T-cell (primary cell): ENCODE measurements around the gene SEL1L3. TPM values are rescaled to one million over a fixed set of nuclear protein-coding genes. Genes with fewer than 3 reads are reported as not detected.

Source experiments
- ATAC-seq, 4 experiments: fragments of 200-7000 bp in 3 of 4; fragments of 150-1000 bp in 1 of 4; cut with Tn5 transposase; replicated peaks in 1 of 4; 1 replicate in 3 of 4; 2 replicates in 1 of 4; pipeline ENCODE4 v1.10.0; 2021; ENCODE audit warnings: moderate library complexity in 3 of 4, mild to moderate bottlenecking in 2 of 4, moderate number of reproducible peaks in 1 of 4
- CTCF ChIA-PET, 2 donors: fragments of 300-600 bp; sonication (Branson Sonifier 250); formaldehyde crosslinking; loops; one replicate each; lab custom pipeline; 2022; ENCODE audit warnings: antibody characterized with exemption in 2 of 2; lab: Charles Lee
- POLR2A ChIA-PET, 2 donors: fragments of 300-600 bp; sonication (Branson Sonifier 250); formaldehyde crosslinking; loops; one replicate each; lab custom pipeline; 2022; ENCODE audit warnings: antibody characterized with exemption in 2 of 2; lab: Charles Lee
- DNase-seq, 35 experiments: peaks; one replicate each; pipeline versions ENCODE4 v3.0.0 to v3.0.0-alpha.2; 2013 to 2023
- H3K27ac ChIP-seq: one replicate; pipeline ENCODE4 v1.5.1; 2013; ENCODE audit warnings: low read length
- H3K27me3 ChIP-seq, 2 experiments: replicated peaks in 1 of 2; 1 replicate in 1 of 2; 2 replicates in 1 of 2; pipeline versions ENCODE4 v1.6.1 to v1.7.0; 2013; ENCODE audit warnings: low read length in 1 of 2, mixed read lengths in 1 of 2; ENCODE audit not compliant: control insufficient read depth in 2 of 2, insufficient read depth in 2 of 2; ENCODE audit errors: extremely low read depth in 1 of 2
- H3K36me3 ChIP-seq, 2 donors: 1 replicate in 1 of 2; 2 replicates in 1 of 2; pipeline versions ENCODE4 v1.6.1 to v1.7.0; 2013; ENCODE audit warnings: low read length in 1 of 2; ENCODE audit not compliant: control insufficient read depth in 2 of 2, insufficient read depth in 1 of 2; ENCODE audit errors: extremely low read depth in 1 of 2
- H3K4me1 ChIP-seq, 2 experiments: 1 replicate in 1 of 2; 2 replicates in 1 of 2; pipeline versions ENCODE4 v1.6.1 to v1.7.0; 2013; ENCODE audit warnings: low read length in 2 of 2, mixed read lengths in 1 of 2; ENCODE audit not compliant: insufficient read depth in 2 of 2, control insufficient read depth in 1 of 2; ENCODE audit errors: extremely low read depth in 1 of 2
- H3K4me3 ChIP-seq, 2 donors: 1 replicate in 1 of 2; 2 replicates in 1 of 2; pipeline versions ENCODE4 v1.5.1 to v1.7.0; 2013; ENCODE audit warnings: mild to moderate bottlenecking in 2 of 2, low read length in 1 of 2, moderate library complexity in 1 of 2; ENCODE audit not compliant: control insufficient read depth in 1 of 2; ENCODE audit errors: extremely low read depth in 1 of 2
- H3K9me3 ChIP-seq: 2 replicates; pipeline ENCODE4 v1.7.0; 2013
- H3K27ac Mint-ChIP-seq, 2 donors: one replicate each; pipeline ENCODE4 v1.8.0; 2020 to 2021; ENCODE audit warnings: mild to moderate bottlenecking in 2 of 2, mixed read lengths in 2 of 2
- H3K27me3 Mint-ChIP-seq, 2 donors: one replicate each; pipeline ENCODE4 v1.8.0; 2021 to 2022; ENCODE audit warnings: mixed read lengths in 2 of 2
- H3K36me3 Mint-ChIP-seq: one replicate; pipeline ENCODE4 v1.8.0; 2021; ENCODE audit warnings: mixed read lengths
- H3K4me1 Mint-ChIP-seq, 3 donors: one replicate each; pipeline ENCODE4 v1.8.0; 2020 to 2022; ENCODE audit warnings: mixed read lengths in 3 of 3, mild to moderate bottlenecking in 1 of 3
- H3K4me3 Mint-ChIP-seq, 3 donors: one replicate each; pipeline ENCODE4 v1.8.0; 2020 to 2022; ENCODE audit warnings: mild to moderate bottlenecking in 3 of 3, mixed read lengths in 3 of 3, moderate library complexity in 3 of 3
- H3K9me3 Mint-ChIP-seq, 3 donors: one replicate each; pipeline ENCODE4 v1.8.0; 2020 to 2022; ENCODE audit warnings: mixed read lengths in 3 of 3
- WGBS: methylation state at CpG from one replicate; pipeline ENCODE4 v1.1.5; 2013; ENCODE audit warnings: missing lambda C conversion rate; ENCODE audit not compliant: insufficient coverage; 5-methylcytosine and 5-hydroxymethylcytosine counted together
- total RNA-seq, 35 experiments: library from RNA in 6 of 35; stranded (reverse) in 6 of 35; fragments of 120-200 nt in 1 of 35; gene quantifications; one replicate each; pipeline versions ENCODE4 v1.2.1 to v1.2.4 and lab custom pipeline; 2013 to 2026

SEL1L3 gene
- total RNA-seq, 5 donors from 2014 or later (not counting 1 experiment from before 2014, with no cell fraction given) = 43.6 to 69.9 (median 50.1) TPM

DNA sequence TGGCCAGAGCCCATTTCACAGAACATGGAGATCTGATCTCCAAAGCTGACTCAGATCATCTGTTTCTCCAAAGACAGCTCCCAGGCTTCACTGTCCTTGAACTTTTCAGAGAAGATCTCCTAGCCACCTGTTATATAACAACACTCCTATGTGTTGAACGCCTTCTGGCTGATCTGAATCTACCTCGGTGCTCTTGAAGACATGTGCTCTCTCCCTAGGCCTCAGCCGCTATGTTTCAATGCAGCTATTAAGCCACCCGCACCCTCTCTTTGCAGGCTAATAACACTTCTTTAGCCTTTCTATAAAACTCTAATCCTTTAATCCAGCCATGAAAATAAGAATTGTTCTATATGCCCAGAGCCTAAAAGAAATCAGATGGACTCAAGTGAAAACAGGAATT lies 34.9 kb downstream of the SEL1L3 start:
- Histone ChIP-seq H3K27ac (no peak overlapping the region), H3K4me1 (no peaks in the 10 kb centered on the region), H3K9me3 (no peaks in the 10 kb centered on the region), H3K36me3 (peaks cover 0 to 23% of the 10 kb centered on the region in 2 donors), H3K27me3 (no peaks in the 10 kb centered on the region), H3K4me3 (no peak overlapping the region)
- no peaks in the 10 kb centered on the region for H3K9me3 Mint-ChIP-seq
- DNase-seq (no peak), ATAC-seq (no peak)
- H3K27ac Mint-ChIP-seq = no peak overlapping the region
- no peak overlapping the region for H3K4me3 Mint-ChIP-seq
- H3K36me3 Mint-ChIP-seq = peaks cover 52% of the 10 kb centered on the region
- H3K4me1 Mint-ChIP-seq = peaks cover 0 to 6% (median 1%) of the 10 kb centered on the region in 3 donors
- POLR2A ChIA-PET = no interaction called here
- 95% methylated on average over 4 of the region's 4 CpGs for WGBS
- H3K27me3 Mint-ChIP-seq = no peaks in the 10 kb centered on the region
- CTCF ChIA-PET = interaction anchor here in 1 of 2 donors (0.6 kb wide), 1 partner anchor 509 kb away, joined by 6 read pairs; no protein-coding TSS in a partner anchor

DNA sequence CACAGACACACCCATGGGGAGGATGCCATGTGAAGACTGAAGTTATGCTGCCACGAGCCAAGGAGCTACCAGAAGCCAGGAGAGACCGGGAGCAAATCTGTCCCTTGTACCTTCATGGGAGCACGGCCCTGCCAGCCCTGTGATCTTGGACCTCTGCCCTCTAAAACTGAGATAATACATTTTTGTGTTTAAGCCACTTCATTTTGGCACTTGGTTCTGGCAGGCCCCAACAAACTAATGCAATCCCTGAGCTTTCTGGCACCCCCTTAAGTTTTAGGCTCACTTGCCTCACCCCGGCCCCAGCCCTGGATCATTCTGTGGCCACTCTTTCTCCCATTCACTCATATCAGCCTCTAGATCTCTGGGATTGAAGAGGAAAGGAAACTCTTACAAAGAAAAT lies 35.4 kb downstream of the SEL1L3 start:
- H3K4me3 Mint-ChIP-seq = no peak overlapping the region
- Histone ChIP-seq H3K4me1 (no peaks in the 10 kb centered on the region), H3K27me3 (no peaks in the 10 kb centered on the region), H3K9me3 (no peaks in the 10 kb centered on the region), H3K36me3 (peaks cover 0 to 23% of the 10 kb centered on the region in 2 donors), H3K4me3 (no peak overlapping the region), H3K27ac (no peak overlapping the region)
- peaks cover 52% of the 10 kb centered on the region for H3K36me3 Mint-ChIP-seq
- H3K27me3 Mint-ChIP-seq = no peaks in the 10 kb centered on the region
- ATAC-seq (no peak), DNase-seq (no peak)
- ChIA-PET POLR2A (no interaction called here), CTCF (interaction anchor here in 1 of 2 donors (0.6 kb wide), 1 partner anchor 509 kb away, joined by 6 read pairs; no protein-coding TSS in a partner anchor)
- H3K9me3 Mint-ChIP-seq = no peaks in the 10 kb centered on the region
- peaks cover 0 to 6% (median 1%) of the 10 kb centered on the region in 3 donors for H3K4me1 Mint-ChIP-seq
- H3K27ac Mint-ChIP-seq = no peak overlapping the region
- WGBS = 100% methylated on average over 3 of the region's 4 CpGs

DNA sequence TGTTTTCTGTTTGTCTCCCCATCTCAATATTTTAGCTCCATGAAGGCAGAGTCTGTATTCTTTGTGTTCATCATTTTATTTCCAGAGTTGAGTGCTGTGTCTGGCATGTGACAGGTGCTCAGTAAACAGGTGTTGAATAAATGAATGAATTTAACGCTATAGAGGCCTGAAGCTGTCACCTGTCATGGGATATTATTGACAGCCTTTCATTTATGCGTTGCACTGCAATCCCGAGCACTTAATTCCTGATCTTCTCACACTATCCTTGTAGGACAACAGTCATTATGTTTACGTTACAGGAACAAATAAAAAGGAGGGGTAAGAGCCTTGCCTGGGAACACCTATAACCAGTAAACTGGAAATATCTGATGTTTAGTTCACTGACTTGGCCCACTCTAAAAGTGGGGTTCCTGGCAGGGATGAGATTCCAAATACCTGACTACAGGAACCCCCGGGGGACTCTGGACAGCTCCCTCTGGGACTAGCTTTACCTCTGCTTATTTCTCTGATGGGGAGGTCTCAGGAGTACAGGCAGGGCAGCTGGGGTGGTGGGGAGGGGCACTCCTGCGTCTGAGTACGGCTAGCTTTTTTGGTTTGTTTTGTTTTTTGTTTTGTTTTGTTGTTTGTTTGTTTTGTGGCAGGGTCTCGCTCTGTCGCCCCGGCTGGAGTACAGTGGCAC lies 36.6 kb downstream of the SEL1L3 start:
- Mint-ChIP-seq H3K4me1 (peaks cover 0 to 5% (median 0%) of the 10 kb centered on the region in 3 donors), H3K9me3 (no peaks in the 10 kb centered on the region), H3K27me3 (no peaks in the 10 kb centered on the region), H3K36me3 (peaks cover 54% of the 10 kb centered on the region), H3K4me3 (no peak overlapping the region), H3K27ac (no peak overlapping the region)
- 100% methylated on average over 4 of the region's 10 CpGs for WGBS
- Histone ChIP-seq H3K27me3 (no peaks in the 10 kb centered on the region), H3K4me3 (no peak overlapping the region), H3K4me1 (no peaks in the 10 kb centered on the region), H3K36me3 (peaks cover 0 to 23% of the 10 kb centered on the region in 2 donors), H3K9me3 (no peaks in the 10 kb centered on the region), H3K27ac (no peak overlapping the region)
- no peak for DNase-seq
- ATAC-seq = no peak
- ChIA-PET POLR2A (no interaction called here), CTCF (no interaction called here)

DNA sequence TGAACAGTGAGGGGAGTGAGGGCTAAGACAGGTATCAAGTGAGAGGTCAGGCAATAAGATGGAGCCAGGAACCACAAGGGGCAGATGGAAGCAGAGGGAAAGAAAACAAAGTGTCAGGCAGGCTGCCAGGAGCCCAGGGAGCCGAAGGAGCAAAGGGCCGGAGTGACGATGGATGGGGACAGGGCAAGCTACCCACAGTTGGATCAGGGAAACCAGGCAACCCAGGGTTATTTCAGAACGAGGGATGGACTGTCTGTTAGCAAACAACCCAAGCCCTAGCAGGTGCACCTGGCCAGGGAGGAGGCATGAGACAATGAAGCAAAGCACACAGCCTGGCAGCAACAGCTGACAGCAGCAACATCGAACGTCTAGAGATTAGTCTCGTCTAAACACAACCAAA lies 39.2 kb downstream of the SEL1L3 start:
- 91% methylated on average over 4 of the region's 7 CpGs for WGBS
- ATAC-seq (no peak), DNase-seq (no peak)
- Histone ChIP-seq H3K4me1 (no peaks in the 10 kb centered on the region), H3K4me3 (no peak overlapping the region), H3K9me3 (no peaks in the 10 kb centered on the region), H3K36me3 (peaks cover 0 to 37% of the 10 kb centered on the region in 2 donors), H3K27me3 (no peaks in the 10 kb centered on the region), H3K27ac (no peak overlapping the region)
- Mint-ChIP-seq H3K27ac (no peak overlapping the region), H3K36me3 (peaks cover 58% of the 10 kb centered on the region), H3K4me3 (no peak overlapping the region), H3K9me3 (no peaks in the 10 kb centered on the region), H3K4me1 (no peaks in the 10 kb centered on the region), H3K27me3 (no peaks in the 10 kb centered on the region)
- CTCF ChIA-PET = no interaction called here
- POLR2A ChIA-PET = no interaction called here

DNA sequence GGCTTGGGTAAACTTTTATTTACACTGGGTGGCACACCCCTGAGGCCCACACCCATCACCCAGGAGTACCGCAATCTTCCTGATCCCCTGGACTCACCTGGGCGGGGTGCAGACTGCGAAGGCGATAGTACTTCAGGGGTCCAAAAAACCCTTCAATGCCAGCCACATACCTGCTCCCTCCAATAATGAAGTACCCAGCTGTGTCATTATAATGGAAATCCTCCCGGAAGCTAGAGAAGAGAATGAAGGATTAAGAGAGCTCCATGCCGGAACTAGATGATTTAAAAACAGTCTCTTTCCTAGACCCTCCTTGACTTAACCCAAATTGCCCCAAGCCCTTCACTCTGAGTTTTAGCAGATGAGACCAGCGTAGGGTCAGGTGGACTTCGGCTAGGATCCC lies 40.9 kb downstream of the SEL1L3 start:
- Histone ChIP-seq H3K4me1 (no peaks in the 10 kb centered on the region), H3K27me3 (no peaks in the 10 kb centered on the region), H3K27ac (no peak overlapping the region), H3K9me3 (no peaks in the 10 kb centered on the region), H3K4me3 (no peak overlapping the region), H3K36me3 (peaks cover 0 to 45% of the 10 kb centered on the region in 2 donors)
- H3K27ac Mint-ChIP-seq = no peak overlapping the region
- no peaks in the 10 kb centered on the region for H3K9me3 Mint-ChIP-seq
- no peaks in the 10 kb centered on the region for H3K4me1 Mint-ChIP-seq
- WGBS = 90% methylated on average over 2 of the region's 8 CpGs
- ChIA-PET POLR2A (no interaction called here), CTCF (no interaction called here)
- no peak overlapping the region for H3K4me3 Mint-ChIP-seq
- H3K27me3 Mint-ChIP-seq = no peaks in the 10 kb centered on the region
- DNase-seq (no peak), ATAC-seq (no peak)
- H3K36me3 Mint-ChIP-seq = peaks cover 66% of the 10 kb centered on the region

DNA sequence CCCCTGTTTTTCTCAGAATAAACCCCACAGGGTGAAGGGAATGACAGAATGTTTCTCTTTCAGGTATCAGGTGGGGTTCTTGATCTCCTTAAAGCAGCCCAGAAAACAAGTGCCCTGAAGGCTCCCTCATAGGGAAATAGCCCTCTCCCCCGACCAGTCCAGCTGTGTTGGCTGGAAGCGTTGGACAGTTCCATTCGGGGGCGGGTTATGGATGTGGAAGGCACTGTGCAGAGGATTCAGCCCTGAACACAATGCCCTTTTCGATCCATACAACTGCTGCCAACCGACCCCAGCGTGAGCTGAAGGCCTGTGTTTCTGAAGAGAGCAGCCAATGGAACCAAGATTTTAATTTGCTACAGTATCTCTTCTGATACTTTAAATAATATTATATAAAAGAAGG lies 41.5 kb downstream of the SEL1L3 start:
- Histone ChIP-seq H3K4me1 (no peaks in the 10 kb centered on the region), H3K9me3 (no peaks in the 10 kb centered on the region), H3K27me3 (no peaks in the 10 kb centered on the region), H3K36me3 (peaks cover 0 to 52% of the 10 kb centered on the region in 2 donors), H3K27ac (no peak overlapping the region), H3K4me3 (no peak overlapping the region)
- H3K9me3 Mint-ChIP-seq = no peaks in the 10 kb centered on the region
- no peaks in the 10 kb centered on the region for H3K4me1 Mint-ChIP-seq
- no peak overlapping the region for H3K27ac Mint-ChIP-seq
- H3K4me3 Mint-ChIP-seq = no peak overlapping the region
- DNase-seq (no peak), ATAC-seq (no peak)
- ChIA-PET POLR2A (no interaction called here), CTCF (no interaction called here)
- WGBS = 100% methylated on average over 3 of the region's 7 CpGs
- H3K27me3 Mint-ChIP-seq = no peaks in the 10 kb centered on the region
- peaks cover 73% of the 10 kb centered on the region for H3K36me3 Mint-ChIP-seq
